ENCODE measurements around the gene SHROOM3.

DNA sequence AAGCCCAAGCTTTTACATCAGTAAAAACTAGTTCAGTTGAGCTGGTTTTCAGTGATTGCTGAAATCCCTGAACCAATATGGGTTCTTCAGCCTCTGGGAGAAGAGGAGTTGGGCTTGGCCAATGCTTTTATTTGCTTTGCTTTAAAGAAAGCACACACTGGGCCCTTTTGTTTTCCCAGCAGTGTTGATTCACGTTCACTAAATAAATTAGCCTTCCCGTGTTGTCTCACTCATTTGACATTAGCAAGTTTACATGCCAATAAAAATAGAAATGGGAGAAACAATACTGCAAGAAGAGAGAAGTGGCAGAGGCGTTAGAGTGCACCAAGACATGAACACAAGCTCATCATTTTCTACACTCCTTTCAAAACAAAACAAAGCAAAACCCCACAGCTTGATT is 136.2 kb downstream of the SHROOM3 start:
- TF ChIP-seq, protein P1, sequence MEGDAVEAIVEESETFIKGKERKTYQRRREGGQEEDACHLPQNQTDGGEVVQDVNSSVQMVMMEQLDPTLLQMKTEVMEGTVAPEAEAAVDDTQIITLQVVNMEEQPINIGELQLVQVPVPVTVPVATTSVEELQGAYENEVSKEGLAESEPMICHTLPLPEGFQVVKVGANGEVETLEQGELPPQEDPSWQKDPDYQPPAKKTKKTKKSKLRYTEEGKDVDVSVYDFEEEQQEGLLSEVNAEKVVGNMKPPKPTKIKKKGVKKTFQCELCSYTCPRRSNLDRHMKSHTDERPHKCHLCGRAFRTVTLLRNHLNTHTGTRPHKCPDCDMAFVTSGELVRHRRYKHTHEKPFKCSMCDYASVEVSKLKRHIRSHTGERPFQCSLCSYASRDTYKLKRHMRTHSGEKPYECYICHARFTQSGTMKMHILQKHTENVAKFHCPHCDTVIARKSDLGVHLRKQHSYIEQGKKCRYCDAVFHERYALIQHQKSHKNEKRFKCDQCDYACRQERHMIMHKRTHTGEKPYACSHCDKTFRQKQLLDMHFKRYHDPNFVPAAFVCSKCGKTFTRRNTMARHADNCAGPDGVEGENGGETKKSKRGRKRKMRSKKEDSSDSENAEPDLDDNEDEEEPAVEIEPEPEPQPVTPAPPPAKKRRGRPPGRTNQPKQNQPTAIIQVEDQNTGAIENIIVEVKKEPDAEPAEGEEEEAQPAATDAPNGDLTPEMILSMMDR (IDR thresholded peaks at IDR 0.05), result no peak
- no peak for TF ChIP-seq POLR2A (IDR thresholded peaks at IDR 0.05)
- TF ChIP-seq POLR2AphosphoS5 (IDR thresholded peaks at IDR 0.05), result no peak
- TF ChIP-seq EP300 (IDR thresholded peaks at IDR 0.05), result no peak
